ENCODE measurements around the gene HLCS. TPM values are rescaled to one million over a fixed set of nuclear protein-coding genes. Genes with fewer than 3 reads are reported as not detected.

The HLCS gene
- total and polyA plus RNA-seq, 10 of the 15 experiments (the other 5 are each of a cell fraction or from before 2014, with no cell fraction given) = 1.5 to 12.7 (median 9.6) TPM

GRCh38 chr21:36732761-36733160 is 233.7 kb downstream of the HLCS start:
- no peak for FAIRE-seq

More at GRCh38 chr21:36732761-36733160, 233.7 kb downstream of the HLCS start:
- Histone ChIP-seq H3K36me3 (ENCODE audit: control insufficient read depth in 2 of 2, insufficient read depth in 2 of 2, low read length in 1 of 2) (no peaks in the 10 kb centered on the region), H4K20me1 (ENCODE audit: control insufficient read depth, insufficient read depth) (no peaks in the 10 kb centered on the region), H3K4me1 (ENCODE audit: control insufficient read depth, insufficient read depth, low read length) (no peaks in the 10 kb centered on the region), H3K9ac (ENCODE audit: control insufficient read depth, insufficient read depth, low read length) (no peak overlapping the region), H3K79me2 (ENCODE audit: control insufficient read depth, insufficient read depth, low read length) (no peaks in the 10 kb centered on the region), H3K27me3 (replicated peaks in 1 of 2; ENCODE audit: control insufficient read depth in 2 of 2, insufficient read depth in 2 of 2, low read length in 1 of 2) (no peaks in the 10 kb centered on the region; a peak in 2 of 4 replicates), H3K9me3 (replicated peaks; ENCODE audit: control insufficient read depth, insufficient read depth, low read length) (no peaks in the 10 kb centered on the region), H3K4me2 (ENCODE audit: control insufficient read depth, insufficient read depth) (no peak overlapping the region), H2AFZ (ENCODE audit: control insufficient read depth, low read depth, low read length) (no peak overlapping the region), H3K27ac (ENCODE audit: control insufficient read depth, insufficient read depth) (no peak overlapping the region), H3K4me3 (no peak overlapping the region)
- ATAC-seq (no peak), DNase-seq (ENCODE audit: low read depth, low spot score) (no peak)
- in situ Hi-C loops (cut with MboI) = no loop called here
- TF ChIP-seq HDGF (IDR thresholded peaks at IDR 0.05) = no peak
- no peak for TF ChIP-seq GABPA (IDR thresholded peaks at IDR 0.05; ENCODE audit: low read depth)
- TF ChIP-seq BMI1 (IDR thresholded peaks at IDR 0.05; ENCODE audit: borderline replicate concordance) = no peak
- no peak for TF ChIP-seq PRDM15 (CRISPR knock-in tag; IDR thresholded peaks at IDR 0.05)
- ChIA-PET CTCF (no interaction called here), POLR2A (no interaction called here), SMC1A (ENCODE audit: uncharacterized antibody, unreplicated experiment) (no interaction called here), RAD21 (ENCODE audit: unreplicated experiment) (no interaction called here)
- intact Hi-C loops (cut with micrococcal nuclease; ENCODE audit: unreplicated experiment) = no loop called here
- BruUV-seq (replicated peaks) = no TSS peak
- WGBS (ENCODE audit: insufficient coverage, insufficient replicate concordance, low lambda C conversion rate, missing lambda C conversion rate) = 37% methylated on average over 7 of the region's 7 CpGs

All from GM12878 (cell line).